Stimulated activated CD8-positive, alpha-beta memory T cell treated with anti-CD3 and anti-CD28 coated beads, Interleukin-4, amount 100 ng/mL, for 1 hour (primary cell): ENCODE measurements around the gene GRPEL2.
"Not testable (repeated sequence)": the region's sequence is repeated elsewhere in the genome, so short reads cannot be mapped to it uniquely, and the experiment has no call there.

ENCODE experiments used
- DNase-seq, 2 donors: peaks; one replicate each; pipeline ENCODE4 v3.0.0-alpha.2; 2020; ENCODE audit warnings: low read depth in 2 of 2, low spot score in 1 of 2

The GRPEL2 gene

DNA sequence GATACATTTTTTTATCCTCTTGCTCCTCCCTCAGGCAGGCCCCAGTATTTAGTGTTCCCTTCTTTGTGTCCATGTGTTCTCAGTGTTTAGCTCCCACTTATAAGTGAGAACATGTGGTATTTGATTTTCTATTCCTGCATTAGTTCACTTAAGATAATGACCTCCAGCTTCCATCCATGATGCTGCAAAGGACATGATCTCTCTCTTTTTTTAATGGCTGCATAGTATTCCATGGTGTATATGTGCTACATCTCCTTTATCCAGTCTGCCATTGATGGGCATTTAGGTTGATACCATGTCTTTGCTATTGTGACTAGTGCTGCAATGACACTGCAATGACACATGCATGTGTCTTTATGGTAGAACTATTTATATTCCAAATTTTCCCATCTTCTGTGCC lies 49.7 kb downstream of the GRPEL2 start:
- DNase-seq = not testable (repeated sequence)

- DNase-seq = no peak
Measured at GRCh38 chr5:149397530-149397929, 52.2 kb downstream of the GRPEL2 start.

- not testable (repeated sequence) for DNase-seq
Measured at GRCh38 chr5:149398747-149399266, 53.5 kb downstream of the GRPEL2 start.

GRCh38 chr5:149399775-149400174 lies 54.5 kb downstream of the GRPEL2 start:
- no peak for DNase-seq

GRCh38 chr5:149400304-149400703 lies 55.0 kb downstream of the GRPEL2 start:
- no peak for DNase-seq

DNA sequence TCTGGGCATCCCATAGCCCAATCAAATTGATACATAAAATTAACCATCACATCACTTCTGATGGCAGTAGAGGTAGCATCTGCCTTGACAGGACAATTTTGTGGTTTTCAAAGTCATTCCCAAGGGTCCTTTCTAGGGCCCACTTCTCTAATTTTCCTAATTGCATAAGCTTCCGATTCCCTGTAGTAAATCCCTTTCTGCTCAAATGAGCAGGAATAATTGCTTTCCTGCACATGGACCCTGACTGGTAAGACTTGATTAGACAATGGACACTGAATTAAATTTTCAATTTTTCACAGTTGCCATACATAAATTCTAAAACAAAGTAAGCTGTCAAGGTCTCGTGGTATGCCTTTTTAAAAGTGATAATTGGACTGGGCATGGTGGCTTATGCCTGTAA lies 55.8 kb downstream of the GRPEL2 start:
- DNase-seq = no peak

DNA sequence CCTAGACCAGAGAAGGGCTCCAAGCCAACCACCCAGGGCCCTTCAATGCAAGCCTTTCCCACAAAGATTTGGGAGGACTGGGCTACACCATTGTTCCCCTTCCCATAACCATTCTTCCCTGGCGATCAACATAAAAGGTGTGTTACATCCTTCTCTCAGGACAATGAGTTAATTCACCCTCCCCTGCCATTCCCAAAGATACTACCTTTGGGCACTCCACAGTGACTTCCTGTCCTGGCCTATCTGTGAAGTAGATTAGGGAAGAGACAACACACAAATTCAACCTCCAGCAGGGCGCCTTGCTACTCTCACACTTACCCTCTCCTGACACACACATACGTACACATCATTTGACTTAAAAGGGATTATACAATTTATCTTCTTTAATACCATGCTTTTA lies 57.0 kb downstream of the GRPEL2 start:
- DNase-seq = no peak
